HG03060 (cell line): ENCODE data around the gene PNPLA6.

Experiments used
- ATAC-seq: cut with Tn5 transposase; IDR thresholded peaks from one replicate; pipeline ENCODE4 v1.9.1; 2021; ENCODE audit warnings: low read depth, moderate number of reproducible peaks; ENCODE audit not compliant: unreplicated experiment

PNPLA6 gene

GRCh38 chr19:7595466-7596133 lies 60.1 kb downstream of the PNPLA6 start, which contains the start of gene CAMSAP3:
CAMSAP3 (plus strand) TSS chr19:7595863; CDS start chr19:7596003, 140 bp downstream.
- no peak for ATAC-seq

GRCh38 chr19:7596211-7596937 lies 60.9 kb downstream of the PNPLA6 start:
- no peak for ATAC-seq

GRCh38 chr19:7597689-7598088 lies 62.2 kb downstream of the PNPLA6 start:
- ATAC-seq, result no peak

- no peak for ATAC-seq
Observed at GRCh38 chr19:7598180-7598579, 62.7 kb downstream of the PNPLA6 start.

GRCh38 chr19:7600721-7601120 lies 65.2 kb downstream of the PNPLA6 start:
- no peak for ATAC-seq

- no peak for ATAC-seq
Observed at GRCh38 chr19:7602240-7602934, 66.9 kb downstream of the PNPLA6 start.

GRCh38 chr19:7602935-7603497 lies 67.5 kb downstream of the PNPLA6 start:
- no peak for ATAC-seq

- ATAC-seq, result no peak
Observed at GRCh38 chr19:7603919-7604318, 68.4 kb downstream of the PNPLA6 start.

- ATAC-seq, result no peak
Observed at GRCh38 chr19:7605490-7606222, 70.1 kb downstream of the PNPLA6 start.

- ATAC-seq, result no peak
Observed at GRCh38 chr19:7606289-7606688, 70.8 kb downstream of the PNPLA6 start.

GRCh38 chr19:7607212-7607873 lies 71.8 kb downstream of the PNPLA6 start:
- no peak for ATAC-seq

- no peak for ATAC-seq
Observed at GRCh38 chr19:7607874-7608560, 72.5 kb downstream of the PNPLA6 start.

- no peak for ATAC-seq
Observed at GRCh38 chr19:7610491-7611240, 75.1 kb downstream of the PNPLA6 start.
